ENCODE results near the gene ALDH9A1.

DNA sequence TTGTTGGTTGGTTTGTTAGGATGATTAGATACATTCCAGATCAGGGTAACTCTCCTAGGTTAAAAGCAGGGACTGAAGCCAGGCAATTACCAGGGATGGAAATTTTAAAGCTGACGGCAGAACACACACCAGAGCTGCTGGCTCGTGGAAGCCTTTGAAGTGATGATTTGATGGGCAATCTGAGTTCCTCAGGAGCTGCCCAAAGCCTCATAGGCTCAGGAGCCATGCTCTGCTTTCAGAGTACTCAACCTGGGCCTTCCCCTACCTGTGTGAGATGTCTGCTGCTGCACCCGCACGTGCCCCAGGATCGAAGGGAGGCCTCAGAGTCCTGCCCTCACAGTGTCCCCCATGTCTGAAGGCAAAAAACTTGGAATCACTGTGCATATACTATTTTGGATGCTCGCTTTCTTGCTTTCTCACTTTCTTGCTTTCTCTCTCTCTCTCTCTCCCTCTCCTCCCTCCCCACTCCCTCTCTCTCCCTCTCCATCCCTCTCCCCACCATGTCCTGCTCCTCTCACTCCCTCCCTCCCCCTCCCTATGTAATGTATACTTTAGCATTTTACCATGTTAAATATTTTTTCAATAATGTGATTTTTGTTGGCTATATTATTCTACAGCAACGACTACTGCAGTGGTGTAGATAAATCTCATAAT is 49.3 kb downstream of the ALDH9A1 start:
- TF ChIP-seq POLR2A (IDR thresholded peaks at IDR 0.05) = no peak
- TF ChIP-seq, protein P1, sequence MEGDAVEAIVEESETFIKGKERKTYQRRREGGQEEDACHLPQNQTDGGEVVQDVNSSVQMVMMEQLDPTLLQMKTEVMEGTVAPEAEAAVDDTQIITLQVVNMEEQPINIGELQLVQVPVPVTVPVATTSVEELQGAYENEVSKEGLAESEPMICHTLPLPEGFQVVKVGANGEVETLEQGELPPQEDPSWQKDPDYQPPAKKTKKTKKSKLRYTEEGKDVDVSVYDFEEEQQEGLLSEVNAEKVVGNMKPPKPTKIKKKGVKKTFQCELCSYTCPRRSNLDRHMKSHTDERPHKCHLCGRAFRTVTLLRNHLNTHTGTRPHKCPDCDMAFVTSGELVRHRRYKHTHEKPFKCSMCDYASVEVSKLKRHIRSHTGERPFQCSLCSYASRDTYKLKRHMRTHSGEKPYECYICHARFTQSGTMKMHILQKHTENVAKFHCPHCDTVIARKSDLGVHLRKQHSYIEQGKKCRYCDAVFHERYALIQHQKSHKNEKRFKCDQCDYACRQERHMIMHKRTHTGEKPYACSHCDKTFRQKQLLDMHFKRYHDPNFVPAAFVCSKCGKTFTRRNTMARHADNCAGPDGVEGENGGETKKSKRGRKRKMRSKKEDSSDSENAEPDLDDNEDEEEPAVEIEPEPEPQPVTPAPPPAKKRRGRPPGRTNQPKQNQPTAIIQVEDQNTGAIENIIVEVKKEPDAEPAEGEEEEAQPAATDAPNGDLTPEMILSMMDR (IDR thresholded peaks at IDR 0.05) = no peak
